RWPE2 (cell line): ENCODE data around the gene DNLZ.

Experiments used
- ATAC-seq: fragments of 200-7000 bp; cut with Tn5 transposase; 3 replicates; pipeline ENCODE4 v1.9.1; 2021; ENCODE audit warnings: low read depth
- DNase-seq: peaks from one replicate; pipeline ENCODE4 v3.0.0-alpha.2; 2020; ENCODE audit warnings: low spot score
- H3K27ac ChIP-seq: fragments of 450-650 bp; 2 replicates; pipeline ENCODE4 v1.5.1; 2017; ENCODE audit warnings: mild to moderate bottlenecking; ENCODE audit not compliant: poor library complexity, severe bottlenecking
- H3K27me3 ChIP-seq: fragments of 250-450 bp; sonication (Bioruptor Pico); 2 replicates; pipeline ENCODE4 v1.5.1; 2021; ENCODE audit warnings: mild to moderate bottlenecking, moderate library complexity; ENCODE audit not compliant: insufficient read depth, poor library complexity, severe bottlenecking
- H3K36me3 ChIP-seq: fragments of 250-450 bp; sonication (Bioruptor Pico); 2 replicates; pipeline ENCODE4 v1.5.1; 2020; ENCODE audit warnings: low read depth, mild to moderate bottlenecking, moderate library complexity
- H3K4me1 ChIP-seq: fragments of 250-450 bp; sonication (Bioruptor Pico); 2 replicates; pipeline ENCODE4 v1.5.1; 2021; ENCODE audit warnings: mild to moderate bottlenecking, moderate library complexity; ENCODE audit not compliant: insufficient read depth, poor library complexity, severe bottlenecking
- H3K4me3 ChIP-seq: fragments of 250-450 bp; sonication (Bioruptor Pico); 2 replicates; pipeline ENCODE4 v1.5.1; 2021; ENCODE audit warnings: mild to moderate bottlenecking, moderate library complexity; ENCODE audit not compliant: severe bottlenecking
- H3K9me3 ChIP-seq: fragments of 250-450 bp; sonication (Bioruptor Pico); 2 replicates; pipeline ENCODE4 v1.5.1; 2021; ENCODE audit warnings: mild to moderate bottlenecking, moderate library complexity; ENCODE audit not compliant: severe bottlenecking
- TF ChIP-seq, protein P1 (sequence below): fragments of 450-650 bp; IDR thresholded peaks from one replicate; pipeline ENCODE4 v1.5.1; 2017; ENCODE audit warnings: mild to moderate bottlenecking, moderate library complexity; ENCODE audit not compliant: poor library complexity, severe bottlenecking

DNLZ gene

DNA sequence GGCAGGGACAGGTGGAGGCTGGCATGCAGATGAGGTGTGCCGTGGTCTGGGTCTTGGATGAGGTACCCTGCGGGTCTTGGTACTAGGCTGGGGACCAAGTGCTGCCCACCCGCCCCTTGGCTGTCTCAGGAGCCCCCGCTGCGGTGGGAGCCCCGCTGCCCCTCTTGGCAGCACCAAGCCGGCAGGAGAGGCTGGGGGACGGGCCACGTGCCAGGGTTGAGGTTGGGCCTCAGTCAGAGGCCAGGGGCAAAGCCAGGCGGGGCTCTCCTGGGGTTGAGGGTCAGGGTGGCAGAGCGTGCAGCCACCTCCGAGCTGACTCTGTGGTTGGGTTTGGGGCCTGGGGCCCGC, 8.0 kb upstream of the DNLZ start:
- no peak overlapping the region for H3K4me3 ChIP-seq
- H3K4me1 ChIP-seq: no peaks in the 10 kb centered on the region
- H3K36me3 ChIP-seq: no peaks in the 10 kb centered on the region
- TF ChIP-seq, protein P1, sequence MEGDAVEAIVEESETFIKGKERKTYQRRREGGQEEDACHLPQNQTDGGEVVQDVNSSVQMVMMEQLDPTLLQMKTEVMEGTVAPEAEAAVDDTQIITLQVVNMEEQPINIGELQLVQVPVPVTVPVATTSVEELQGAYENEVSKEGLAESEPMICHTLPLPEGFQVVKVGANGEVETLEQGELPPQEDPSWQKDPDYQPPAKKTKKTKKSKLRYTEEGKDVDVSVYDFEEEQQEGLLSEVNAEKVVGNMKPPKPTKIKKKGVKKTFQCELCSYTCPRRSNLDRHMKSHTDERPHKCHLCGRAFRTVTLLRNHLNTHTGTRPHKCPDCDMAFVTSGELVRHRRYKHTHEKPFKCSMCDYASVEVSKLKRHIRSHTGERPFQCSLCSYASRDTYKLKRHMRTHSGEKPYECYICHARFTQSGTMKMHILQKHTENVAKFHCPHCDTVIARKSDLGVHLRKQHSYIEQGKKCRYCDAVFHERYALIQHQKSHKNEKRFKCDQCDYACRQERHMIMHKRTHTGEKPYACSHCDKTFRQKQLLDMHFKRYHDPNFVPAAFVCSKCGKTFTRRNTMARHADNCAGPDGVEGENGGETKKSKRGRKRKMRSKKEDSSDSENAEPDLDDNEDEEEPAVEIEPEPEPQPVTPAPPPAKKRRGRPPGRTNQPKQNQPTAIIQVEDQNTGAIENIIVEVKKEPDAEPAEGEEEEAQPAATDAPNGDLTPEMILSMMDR: no peak
- no peaks in the 10 kb centered on the region for H3K27me3 ChIP-seq
- ATAC-seq (no peak), DNase-seq (no peak)
- no peaks in the 10 kb centered on the region for H3K9me3 ChIP-seq
- no peak overlapping the region for H3K27ac ChIP-seq

DNA sequence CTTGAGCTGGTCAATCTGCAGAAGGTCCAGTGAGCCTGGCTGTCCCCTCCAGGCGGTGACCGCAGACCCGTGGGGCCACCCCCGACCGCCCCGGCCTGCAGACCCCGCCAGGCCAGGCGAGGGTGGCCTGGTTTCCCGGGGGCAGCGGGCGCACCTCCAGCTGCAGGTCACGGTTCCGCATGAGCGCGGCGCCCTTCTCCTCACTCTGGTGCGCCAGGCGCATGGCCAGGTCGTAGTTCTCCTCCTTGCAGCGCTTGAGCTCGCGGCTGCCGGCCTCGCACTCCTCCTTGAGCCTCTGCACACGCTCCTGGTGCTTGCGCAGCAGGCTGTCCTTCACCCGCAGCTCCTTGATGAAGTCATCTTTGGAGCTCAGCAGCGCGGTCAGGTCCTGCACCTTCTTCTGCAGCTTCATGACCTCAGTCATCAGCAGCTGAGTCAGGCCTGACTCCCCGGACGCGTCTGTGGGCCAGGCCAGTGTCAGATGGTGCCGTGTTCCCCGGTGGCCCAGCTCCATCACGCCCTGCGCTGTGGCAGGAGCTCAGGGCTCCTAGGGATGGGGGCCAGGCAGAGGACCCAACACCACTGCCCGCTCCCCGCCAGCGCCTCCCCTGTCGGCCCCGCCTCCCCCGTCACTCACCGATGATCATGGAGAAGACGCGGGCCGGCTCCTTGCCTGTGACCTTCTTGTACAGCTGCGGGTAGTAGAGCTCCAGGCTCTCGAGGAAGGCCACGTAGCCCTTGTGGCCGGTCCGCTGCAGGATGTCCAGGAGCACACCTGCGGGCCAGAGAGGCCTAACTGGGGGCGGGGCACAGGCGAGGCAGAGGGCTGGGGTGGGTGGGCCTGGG, 7.4 kb upstream of the DNLZ start:
- no peaks in the 10 kb centered on the region for H3K36me3 ChIP-seq
- H3K4me1 ChIP-seq: no peaks in the 10 kb centered on the region
- no peak overlapping the region for H3K4me3 ChIP-seq
- TF ChIP-seq, protein P1: no peak
- no peaks in the 10 kb centered on the region for H3K27me3 ChIP-seq
- ATAC-seq (no peak), DNase-seq (no peak)
- H3K27ac ChIP-seq: no peak overlapping the region
- H3K9me3 ChIP-seq: no peaks in the 10 kb centered on the region

DNA sequence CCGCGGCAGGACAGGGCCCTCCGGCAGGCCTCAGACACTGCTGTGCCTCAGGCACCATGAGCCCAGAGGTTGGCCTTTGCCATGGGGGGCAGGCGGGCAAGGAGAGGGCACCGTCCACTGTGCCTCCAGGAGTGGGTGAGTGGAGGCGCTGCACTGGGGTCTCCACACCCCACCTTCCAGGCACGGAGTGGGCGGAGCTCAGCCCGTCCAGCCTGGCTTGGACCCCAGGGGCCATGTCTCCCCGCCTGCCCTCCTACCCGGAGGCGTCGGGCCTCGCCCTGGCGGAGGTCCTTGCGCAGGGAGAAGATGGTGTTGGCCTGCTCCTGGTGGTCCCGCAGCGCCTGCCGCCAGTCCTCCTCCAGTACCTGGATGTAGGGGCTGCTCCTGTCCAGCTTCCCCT, 6.5 kb upstream of the DNLZ start:
- H3K27me3 ChIP-seq: no peaks in the 10 kb centered on the region
- no peak for ATAC-seq
- no peak for DNase-seq
- TF ChIP-seq, protein P1: no peak
- H3K4me3 ChIP-seq: no peak overlapping the region
- H3K9me3 ChIP-seq: no peaks in the 10 kb centered on the region
- H3K27ac ChIP-seq: no peak overlapping the region
- H3K36me3 ChIP-seq: no peaks in the 10 kb centered on the region
- no peaks in the 10 kb centered on the region for H3K4me1 ChIP-seq

DNA sequence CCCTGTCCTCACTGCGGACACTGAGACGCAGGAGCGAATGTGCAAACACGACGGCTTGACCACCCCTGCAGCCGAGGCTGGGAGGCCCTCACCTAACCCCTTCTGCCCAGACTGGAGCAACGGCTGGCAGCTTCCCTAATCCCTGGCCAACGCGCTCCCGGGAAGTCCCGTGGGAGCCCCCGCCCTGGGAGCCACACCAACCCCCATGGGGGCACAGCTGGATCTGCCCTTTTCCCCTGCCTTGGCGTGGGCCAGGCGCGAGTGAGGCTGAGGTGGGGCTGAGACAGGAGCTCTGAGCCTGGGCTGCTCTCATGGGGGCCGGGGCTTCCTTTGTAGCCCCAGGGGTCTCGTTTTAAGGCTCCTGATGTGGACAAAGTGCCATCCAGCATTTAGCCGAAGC, 4.6 kb upstream of the DNLZ start:
- Histone ChIP-seq H3K4me1 (no peaks in the 10 kb centered on the region), H3K27me3 (no peaks in the 10 kb centered on the region), H3K36me3 (no peaks in the 10 kb centered on the region), H3K27ac (no peak overlapping the region), H3K4me3 (no peak overlapping the region), H3K9me3 (no peaks in the 10 kb centered on the region)
- DNase-seq: no peak
- TF ChIP-seq, protein P1: no peak
- no peak for ATAC-seq
